Muscle layer of duodenum (tissue), 2 donors: ENCODE measurements around the gene ZC3H13.

Experiments used
- H3K27ac ChIP-seq: one replicate; pipeline ENCODE4 v1.7.0; 2013; ENCODE audit warnings: mild to moderate bottlenecking, low read length
- H3K27me3 ChIP-seq: one replicate; pipeline ENCODE4 v1.7.0; 2013; ENCODE audit warnings: low read depth, mild to moderate bottlenecking, control low read depth, low read length
- H3K36me3 ChIP-seq, 2 donors: one replicate each; pipeline ENCODE4 v1.7.0; 2013; ENCODE audit warnings: low read length in 2 of 2, control low read depth in 1 of 2, mild to moderate bottlenecking in 1 of 2; ENCODE audit not compliant: insufficient read depth in 2 of 2, control insufficient read depth in 1 of 2
- H3K4me1 ChIP-seq, 2 donors: one replicate each; pipeline ENCODE4 v1.7.0; 2013; ENCODE audit warnings: low read length in 2 of 2, mild to moderate bottlenecking in 2 of 2, control low read depth in 1 of 2, moderate library complexity in 1 of 2; ENCODE audit not compliant: insufficient read depth in 2 of 2, control insufficient read depth in 1 of 2
- H3K4me3 ChIP-seq, 2 donors: one replicate each; pipeline ENCODE4 v1.7.0; 2013; ENCODE audit warnings: low read length in 2 of 2, low read depth in 1 of 2, mild to moderate bottlenecking in 1 of 2
- H3K9me3 ChIP-seq, 2 donors: one replicate each; pipeline ENCODE4 v1.7.0; 2013; ENCODE audit warnings: low read length in 2 of 2, control low read depth in 1 of 2, mild to moderate bottlenecking in 1 of 2; ENCODE audit not compliant: control insufficient read depth in 1 of 2
- donor health status: healthy.

The ZC3H13 gene

DNA sequence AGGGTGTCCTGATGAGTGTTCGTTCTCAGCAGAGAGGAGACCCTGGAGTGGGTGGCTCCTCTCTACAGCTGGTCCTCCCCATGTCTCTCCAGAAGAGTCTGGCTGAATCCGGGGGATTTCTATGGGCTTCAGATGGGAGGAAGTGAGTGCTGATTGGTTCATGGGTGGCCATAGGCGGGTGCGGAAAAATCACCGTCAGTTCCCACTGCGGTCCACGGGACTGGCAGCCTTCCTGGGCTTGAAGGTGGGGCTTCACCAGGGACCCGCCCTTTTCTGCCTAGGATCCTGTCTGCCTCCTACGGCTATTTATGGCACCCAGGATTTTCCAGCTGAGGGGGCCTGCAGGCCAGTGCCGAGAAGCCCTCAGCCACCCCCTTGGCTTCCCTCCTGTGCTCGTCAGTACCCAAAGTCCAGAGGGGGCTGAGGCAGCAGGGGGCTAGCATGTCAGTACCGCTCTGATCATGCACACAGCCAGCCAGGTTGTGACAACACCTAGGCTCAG lies 33.9 kb upstream of the ZC3H13 start:
- Histone ChIP-seq H3K27me3 (no peaks in the 10 kb centered on the region), H3K27ac (no peak overlapping the region), H3K36me3 (no peaks in the 10 kb centered on the region), H3K9me3 (no peaks in the 10 kb centered on the region), H3K4me3 (no peak overlapping the region), H3K4me1 (no peaks in the 10 kb centered on the region)

DNA sequence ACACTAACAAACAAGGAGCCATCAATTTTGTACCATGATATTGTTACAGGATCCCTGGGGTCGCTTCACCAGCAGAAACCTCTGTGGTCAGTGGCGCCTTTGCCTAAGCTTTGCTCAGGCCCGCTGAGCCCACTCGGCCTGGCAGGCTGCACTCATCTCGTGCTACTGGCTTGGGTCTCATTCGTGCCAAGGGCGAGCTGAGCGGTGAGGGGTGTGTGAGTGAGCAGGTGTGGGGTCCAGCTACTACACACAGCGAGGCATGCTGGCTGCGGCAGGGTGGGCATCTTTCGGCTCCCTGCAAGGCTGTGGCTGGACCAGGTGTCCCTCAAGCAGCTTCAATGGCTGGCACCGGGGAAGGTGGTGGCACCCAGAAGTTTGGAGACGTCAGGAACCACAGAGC lies 33.2 kb upstream of the ZC3H13 start:
- H3K4me1 ChIP-seq: no peaks in the 10 kb centered on the region
- no peak overlapping the region for H3K4me3 ChIP-seq
- H3K27me3 ChIP-seq: no peaks in the 10 kb centered on the region
- no peak overlapping the region for H3K27ac ChIP-seq
- H3K9me3 ChIP-seq: no peaks in the 10 kb centered on the region
- no peaks in the 10 kb centered on the region for H3K36me3 ChIP-seq

DNA sequence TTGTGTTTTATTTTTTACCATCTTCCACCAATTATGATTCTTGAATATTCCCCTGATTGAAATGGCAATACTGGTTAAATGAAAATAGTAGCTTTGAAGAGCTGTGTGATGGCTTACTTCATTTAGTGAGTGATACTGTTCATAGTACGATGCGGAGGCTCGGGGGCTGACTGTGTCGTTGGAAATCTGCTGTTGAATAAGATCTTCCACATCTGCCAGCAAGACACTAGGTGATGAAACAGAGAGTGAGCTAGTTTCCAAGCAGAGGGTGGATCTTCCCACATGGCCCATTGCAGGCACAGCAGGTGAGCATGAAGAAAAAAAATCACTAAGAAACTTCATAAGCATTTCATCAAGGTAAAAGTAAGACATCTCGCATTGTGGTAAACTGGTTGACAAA lies 29.8 kb upstream of the ZC3H13 start:
- no peaks in the 10 kb centered on the region for H3K9me3 ChIP-seq
- H3K27me3 ChIP-seq: no peaks in the 10 kb centered on the region
- no peaks in the 10 kb centered on the region for H3K36me3 ChIP-seq
- H3K4me3 ChIP-seq: no peak overlapping the region
- no peak overlapping the region for H3K27ac ChIP-seq
- H3K4me1 ChIP-seq: no peaks in the 10 kb centered on the region

DNA sequence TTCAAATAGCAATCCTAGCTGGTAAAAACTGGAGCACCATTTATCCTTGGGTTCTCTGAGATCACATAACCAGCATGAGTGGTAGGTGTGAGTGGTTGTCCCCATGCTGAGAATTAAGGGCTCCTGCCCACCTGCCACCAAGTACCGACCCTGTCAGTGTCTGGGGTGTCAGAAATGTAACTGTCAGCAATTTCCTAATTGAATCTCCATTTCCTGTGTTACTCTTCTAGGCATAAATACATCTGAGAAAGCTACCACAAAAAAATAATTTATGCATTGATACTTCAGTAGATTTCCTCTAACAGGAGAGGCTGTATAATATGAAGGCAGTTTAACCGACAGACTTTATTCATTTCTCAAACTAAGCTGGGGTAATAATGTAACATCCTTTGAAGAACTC lies 27.2 kb upstream of the ZC3H13 start:
- no peaks in the 10 kb centered on the region for H3K27me3 ChIP-seq
- no peaks in the 10 kb centered on the region for H3K36me3 ChIP-seq
- H3K4me3 ChIP-seq: no peak overlapping the region
- H3K9me3 ChIP-seq: no peaks in the 10 kb centered on the region
- no peaks in the 10 kb centered on the region for H3K4me1 ChIP-seq
- H3K27ac ChIP-seq: no peak overlapping the region

DNA sequence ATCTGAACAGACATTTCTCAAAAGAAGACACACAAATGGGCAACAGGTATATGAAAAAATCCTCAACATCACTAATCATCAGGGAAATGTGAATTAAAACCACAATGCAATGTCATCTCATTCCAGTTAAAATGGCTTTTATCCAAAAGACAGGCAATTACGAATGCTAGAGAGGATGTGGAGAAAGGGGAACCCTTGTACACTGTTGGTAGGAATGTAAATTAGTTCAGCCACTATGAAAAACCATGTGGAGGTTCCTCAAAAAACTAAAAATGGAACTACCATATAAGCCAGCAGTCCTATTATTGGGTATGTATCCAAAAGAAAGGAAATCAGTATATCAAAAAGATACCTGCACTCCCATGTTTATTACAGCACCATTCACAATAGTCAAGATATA lies 24.7 kb upstream of the ZC3H13 start:
- Histone ChIP-seq H3K27me3 (no peaks in the 10 kb centered on the region), H3K9me3 (no peaks in the 10 kb centered on the region), H3K27ac (no peak overlapping the region), H3K4me3 (no peak overlapping the region), H3K4me1 (no peaks in the 10 kb centered on the region), H3K36me3 (no peaks in the 10 kb centered on the region)

DNA sequence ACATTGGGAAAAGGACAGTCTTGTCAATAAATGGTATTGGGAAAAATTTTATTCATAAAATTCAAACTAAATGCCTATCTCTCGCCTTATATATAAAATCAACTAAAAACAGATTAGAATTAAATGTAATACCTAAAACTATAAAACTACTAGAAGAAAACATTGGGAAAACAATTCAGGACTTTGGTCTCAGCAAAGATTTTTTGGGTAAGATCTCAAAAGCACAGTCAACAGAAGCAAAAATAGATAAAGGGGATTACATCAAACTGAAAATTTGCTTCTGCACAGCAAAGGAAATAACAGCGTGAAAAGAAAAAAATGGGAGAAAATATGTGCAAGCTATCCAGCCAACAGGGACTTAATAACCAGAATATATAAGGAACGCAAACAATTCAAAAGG lies 24.3 kb upstream of the ZC3H13 start:
- H3K4me1 ChIP-seq: no peaks in the 10 kb centered on the region
- H3K27ac ChIP-seq: no peak overlapping the region
- H3K36me3 ChIP-seq: no peaks in the 10 kb centered on the region
- H3K4me3 ChIP-seq: no peak overlapping the region
- H3K9me3 ChIP-seq: no peaks in the 10 kb centered on the region
- no peaks in the 10 kb centered on the region for H3K27me3 ChIP-seq

DNA sequence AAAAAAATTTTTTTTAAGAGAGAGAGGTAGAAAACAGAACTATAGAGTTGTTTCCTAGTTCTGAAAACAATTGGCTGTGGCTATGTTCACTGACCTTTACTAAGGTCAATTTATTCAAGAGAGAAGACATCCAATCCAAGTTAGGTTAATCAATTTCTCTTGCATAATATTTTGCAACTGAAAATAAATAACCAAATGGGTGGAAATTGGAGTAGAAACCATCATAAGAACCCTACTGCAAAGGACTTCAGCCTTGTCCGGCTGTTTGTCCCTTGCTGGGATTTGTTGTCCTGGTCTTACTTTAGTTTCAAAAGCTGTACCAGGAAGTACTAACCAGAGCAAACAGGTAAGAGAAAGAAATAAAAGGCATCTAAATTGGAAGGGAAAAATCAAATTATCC lies 23.3 kb upstream of the ZC3H13 start:
- Histone ChIP-seq H3K27ac (no peak overlapping the region), H3K4me1 (no peaks in the 10 kb centered on the region)

DNA sequence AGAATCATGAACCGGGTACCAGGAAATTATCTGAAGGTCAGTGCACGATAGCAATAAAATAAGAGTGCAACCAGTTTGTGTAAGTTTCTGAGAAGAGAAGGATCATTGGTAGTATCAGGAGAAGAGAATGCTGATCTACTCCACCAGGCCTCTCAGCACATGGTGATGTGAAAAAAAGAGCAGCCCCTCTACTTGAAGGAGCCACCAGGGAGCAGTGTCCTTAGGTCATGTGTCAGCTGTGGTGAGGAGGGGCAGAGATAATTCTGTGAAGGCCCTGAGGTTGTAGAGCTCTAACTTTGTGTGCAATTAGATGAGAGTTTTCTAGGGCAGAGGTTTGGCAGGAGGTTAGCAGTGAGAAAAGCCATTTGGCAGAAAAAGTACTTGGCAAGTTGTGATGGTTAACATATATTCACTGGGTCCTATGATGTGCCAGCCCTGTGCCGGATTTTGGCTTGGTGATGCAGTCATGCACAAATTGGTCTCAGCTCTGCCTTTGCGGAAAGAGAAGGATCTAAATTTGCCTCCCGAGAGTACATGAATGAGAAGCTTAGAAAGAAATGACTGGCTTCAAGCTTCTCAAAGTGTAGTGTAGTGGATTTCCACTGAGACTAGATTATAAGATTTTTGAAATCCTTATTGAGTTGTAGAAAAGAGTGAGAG lies 19.2 kb upstream of the ZC3H13 start:
- Histone ChIP-seq H3K27ac (no peak overlapping the region), H3K4me3 (no peak overlapping the region), H3K36me3 (no peaks in the 10 kb centered on the region), H3K9me3 (no peaks in the 10 kb centered on the region), H3K27me3 (no peaks in the 10 kb centered on the region), H3K4me1 (no peaks in the 10 kb centered on the region)

More for the DNA sequence above, 23.3 kb upstream of the ZC3H13 start:
- Histone ChIP-seq H3K4me3 (no peak overlapping the region), H3K27me3 (no peaks in the 10 kb centered on the region), H3K9me3 (no peaks in the 10 kb centered on the region), H3K36me3 (no peaks in the 10 kb centered on the region)

DNA sequence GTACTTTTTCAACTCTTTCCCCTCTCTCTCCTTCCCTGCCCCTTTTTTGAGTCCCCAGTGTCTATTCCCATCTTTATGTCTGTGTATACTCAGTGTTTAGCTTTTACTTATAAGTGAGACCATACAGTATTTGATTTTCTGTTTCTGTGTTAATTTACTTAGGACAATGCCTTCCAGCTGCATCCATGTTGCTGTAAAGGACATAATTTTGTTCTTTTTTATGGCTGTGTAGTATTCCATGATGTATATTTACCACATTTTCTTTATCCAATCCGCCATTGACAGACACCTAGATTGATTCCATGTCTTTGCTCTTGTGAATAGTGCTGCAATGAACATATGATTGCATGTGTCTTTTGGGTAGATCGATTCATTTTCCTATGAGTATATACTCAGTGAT lies 10.7 kb upstream of the ZC3H13 start:
- no peaks in the 10 kb centered on the region for H3K9me3 ChIP-seq
- H3K4me1 ChIP-seq: no peaks in the 10 kb centered on the region
- H3K27me3 ChIP-seq: no peaks in the 10 kb centered on the region
- no peak overlapping the region for H3K4me3 ChIP-seq
- H3K27ac ChIP-seq: no peak overlapping the region
- H3K36me3 ChIP-seq: no peaks in the 10 kb centered on the region

DNA sequence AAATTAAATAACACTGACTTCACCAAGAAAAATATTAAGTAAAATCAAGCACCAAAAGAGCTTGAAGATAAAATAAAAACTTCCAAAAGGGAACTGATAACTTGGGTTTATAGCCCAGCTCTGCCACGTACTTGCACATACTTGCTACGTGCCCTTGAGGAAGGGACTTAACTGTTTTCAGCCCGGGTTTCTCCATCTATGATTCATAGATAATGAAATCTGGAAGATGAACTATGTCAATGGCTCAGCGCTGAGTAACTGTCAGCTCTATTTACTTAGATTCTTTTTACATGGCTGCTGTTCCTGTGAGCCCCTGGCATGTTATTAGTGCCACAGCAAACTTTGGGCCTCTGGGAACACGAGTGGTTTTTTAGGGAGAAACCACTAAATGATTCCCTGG lies 9.6 kb upstream of the ZC3H13 start:
- Histone ChIP-seq H3K27ac (no peak overlapping the region), H3K4me1 (no peaks in the 10 kb centered on the region), H3K9me3 (no peaks in the 10 kb centered on the region), H3K27me3 (no peaks in the 10 kb centered on the region), H3K4me3 (no peak overlapping the region), H3K36me3 (no peaks in the 10 kb centered on the region)

DNA sequence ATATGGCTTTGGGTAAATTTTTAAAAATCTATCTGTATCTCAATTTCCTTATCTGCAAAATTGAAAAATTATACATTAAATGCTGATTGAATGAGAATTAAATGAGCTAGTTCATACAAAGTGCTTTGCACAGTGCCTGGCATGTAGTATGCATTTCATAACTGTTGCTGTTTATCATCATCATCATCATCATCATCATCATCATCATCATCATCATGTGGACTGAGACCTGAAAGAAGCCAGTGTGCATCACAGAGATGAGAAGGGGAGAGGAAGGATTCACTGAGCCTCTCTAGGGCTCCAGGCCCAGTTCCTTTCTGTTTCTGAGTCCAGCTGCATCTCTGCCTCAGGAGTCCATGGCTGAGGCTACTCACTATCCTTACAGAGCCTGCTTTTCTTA lies 6.9 kb upstream of the ZC3H13 start:
- Histone ChIP-seq H3K27ac (no peak overlapping the region), H3K4me3 (no peak overlapping the region), H3K27me3 (no peaks in the 10 kb centered on the region), H3K36me3 (no peaks in the 10 kb centered on the region), H3K4me1 (no peaks in the 10 kb centered on the region), H3K9me3 (no peaks in the 10 kb centered on the region)

DNA sequence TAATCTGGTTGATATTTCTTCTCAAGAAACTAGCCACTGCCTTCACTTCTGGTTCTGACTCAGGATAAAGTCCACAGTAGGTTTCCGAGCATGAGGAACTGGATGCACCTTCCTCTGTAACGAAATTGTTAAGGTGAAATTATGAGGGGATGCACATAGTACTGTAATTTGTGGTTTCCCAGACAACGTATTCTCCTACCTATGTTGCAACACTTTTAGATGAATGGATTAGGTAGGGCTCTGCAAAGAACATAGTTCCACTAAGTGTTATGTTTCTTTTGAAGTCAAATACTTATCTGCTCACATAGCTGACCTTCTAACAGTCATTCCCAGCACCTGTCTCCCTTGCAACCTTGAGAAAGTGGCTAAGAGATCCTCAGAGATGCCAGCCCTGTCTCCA lies 5.7 kb upstream of the ZC3H13 start:
- H3K27ac ChIP-seq: no peak overlapping the region
- H3K4me3 ChIP-seq: no peak overlapping the region
- no peaks in the 10 kb centered on the region for H3K27me3 ChIP-seq
- H3K4me1 ChIP-seq: no peaks in the 10 kb centered on the region
- H3K9me3 ChIP-seq: no peaks in the 10 kb centered on the region
- no peaks in the 10 kb centered on the region for H3K36me3 ChIP-seq
